Adipose tissue (tissue), 3 donors: ENCODE measurements around the gene TBCE. TPM values are rescaled to one million over a fixed set of nuclear protein-coding genes. Genes with fewer than 3 reads are reported as not detected.
"Not testable (repeated sequence)": the region's sequence is repeated elsewhere in the genome, so short reads cannot be mapped to it uniquely, and the experiment has no call there.

Source experiments
- H3K27ac ChIP-seq: one replicate; pipeline ENCODE4 v1.5.1; 2013; ENCODE audit warnings: low read depth, low read length
- WGBS, 3 donors: extraction: QIAGEN DNeasy Blood & Tissue Kit; methylation state at CpG; one replicate each; pipeline ENCODE4 v1.1.7; 2013; 5-methylcytosine and 5-hydroxymethylcytosine counted together
- polyA plus RNA-seq, 3 donors: library from polyadenylated mRNA; stranded (reverse); fragments of 200-250 nt; gene quantifications; one replicate each; pipeline ENCODE4 v1.2.3, GENCODE V29; 2013
- donor health status: healthy with polysubstance abuse.
- donor health status: Bipolar disorder and iron deficiency.
- donor health status: healthy.

The TBCE gene
- polyA plus RNA-seq, 3 donors = 9.5 to 22.4 (median 12.2) TPM

- WGBS, 3 donors = 81 to 87% (median 87%) methylated on average over 4 of the region's 4 CpGs
Measured at GRCh38 chr1:235427447-235427846, 60.2 kb downstream of the TBCE start.

GRCh38 chr1:235429143-235429542 is 61.9 kb downstream of the TBCE start:
- WGBS, 3 donors = 79 to 91% (median 90%) methylated on average over 5 of the region's 5 CpGs

More at GRCh38 chr1:235427447-235427846, 60.2 kb downstream of the TBCE start:
- H3K27ac ChIP-seq = no peak overlapping the region

GRCh38 chr1:235430991-235431390 is 63.8 kb downstream of the TBCE start:
- 79 to 95% (median 84%) methylated on average over 6 of the region's 6 CpGs for WGBS, 3 donors
- no peak overlapping the region for H3K27ac ChIP-seq

More at GRCh38 chr1:235429143-235429542, 61.9 kb downstream of the TBCE start:
- no peak overlapping the region for H3K27ac ChIP-seq

GRCh38 chr1:235434001-235434400 is 66.8 kb downstream of the TBCE start:
- WGBS, 3 donors = 88 to 92% (median 92%) methylated on average over 8 of the region's 8 CpGs
- H3K27ac ChIP-seq = no peak overlapping the region

- WGBS, 3 donors = 88 to 95% (median 91%) methylated on average over 6 of the region's 6 CpGs
- no peak overlapping the region for H3K27ac ChIP-seq
Measured at GRCh38 chr1:235441159-235441685, 74.0 kb downstream of the TBCE start.

GRCh38 chr1:235442788-235443429 is 75.7 kb downstream of the TBCE start:
- 86 to 93% (median 89%) methylated on average over 9 of the region's 9 CpGs for WGBS, 3 donors
- no peak overlapping the region for H3K27ac ChIP-seq

GRCh38 chr1:235448616-235449015 is 81.4 kb downstream of the TBCE start:
- 87 to 89% (median 87%) methylated on average over 7 of the region's 7 CpGs for WGBS, 3 donors
- H3K27ac ChIP-seq = no peak overlapping the region

GRCh38 chr1:235450433-235450832 is 83.2 kb downstream of the TBCE start:
- H3K27ac ChIP-seq = no peak overlapping the region
- 86 to 91% (median 88%) methylated on average over 5 of the region's 5 CpGs for WGBS, 3 donors

- H3K27ac ChIP-seq = no peak overlapping the region
- 70 to 75% (median 73%) methylated on average over 2 of the region's 2 CpGs for WGBS, 3 donors
Measured at GRCh38 chr1:235450886-235451483, 83.8 kb downstream of the TBCE start.

- no peak overlapping the region for H3K27ac ChIP-seq
- WGBS, 3 donors = 91 to 96% (median 94%) methylated on average over 8 of the region's 8 CpGs
Measured at GRCh38 chr1:235454021-235454420, 86.8 kb downstream of the TBCE start.

GRCh38 chr1:235455097-235455496 is 87.9 kb downstream of the TBCE start:
- WGBS, 3 donors = 75 to 86% (median 80%) methylated on average over 2 of the region's 2 CpGs
- H3K27ac ChIP-seq = no peak overlapping the region

- H3K27ac ChIP-seq = no peak overlapping the region
- 41 to 81% (median 77%) methylated on average over 4 of the region's 4 CpGs for WGBS, 3 donors
Measured at GRCh38 chr1:235455823-235456222, 88.6 kb downstream of the TBCE start.

GRCh38 chr1:235457856-235458255 is 90.6 kb downstream of the TBCE start:
- H3K27ac ChIP-seq = not testable (repeated sequence)
- 96 to 98% (median 98%) methylated on average over 7 of the region's 7 CpGs for WGBS, 3 donors

- H3K27ac ChIP-seq = no peak overlapping the region
- 85 to 94% (median 91%) methylated on average over 5 of the region's 5 CpGs for WGBS, 3 donors
Measured at GRCh38 chr1:235460770-235461169, 93.5 kb downstream of the TBCE start.

GRCh38 chr1:235461954-235462353 is 94.7 kb downstream of the TBCE start:
- no peak overlapping the region for H3K27ac ChIP-seq
- 70 to 94% (median 74%) methylated on average over 1 of the region's 1 CpG for WGBS, 3 donors

- 98 to 99% (median 99%) methylated on average over 3 of the region's 3 CpGs for WGBS, 3 donors
- not testable (repeated sequence) for H3K27ac ChIP-seq
Measured at GRCh38 chr1:235462832-235463231, 95.6 kb downstream of the TBCE start.

GRCh38 chr1:235465066-235465465 is 97.8 kb downstream of the TBCE start:
- 95 to 96% (median 96%) methylated on average over 3 of the region's 3 CpGs for WGBS, 3 donors
- H3K27ac ChIP-seq = no peak overlapping the region

GRCh38 chr1:235468004-235468403 is 100.8 kb downstream of the TBCE start:
- H3K27ac ChIP-seq = no peak overlapping the region
- WGBS, 3 donors = 49 to 71% (median 70%) methylated on average over 3 of the region's 3 CpGs

- 89 to 93% (median 91%) methylated on average over 4 of the region's 4 CpGs for WGBS, 3 donors
Measured at GRCh38 chr1:235468970-235469369, 101.7 kb downstream of the TBCE start.

GRCh38 chr1:235469897-235470296 is 102.7 kb downstream of the TBCE start:
- 94 to 98% (median 98%) methylated on average over 2 of the region's 2 CpGs for WGBS, 3 donors
- H3K27ac ChIP-seq = not testable (repeated sequence)

More at GRCh38 chr1:235468970-235469369, 101.7 kb downstream of the TBCE start:
- H3K27ac ChIP-seq = no peak overlapping the region
